Upper lobe of left lung (tissue), 6 donors: ENCODE results near the gene CTNNBIP1. TPM values are rescaled to one million over a fixed set of nuclear protein-coding genes. Genes with fewer than 3 reads are reported as not detected.
A peak's percentile ranks its signal among the peaks of the same experiment; 100 is the strongest.

Experiments
- ATAC-seq, 2 donors: fragments of 200-7000 bp; cut with Tn5 transposase; one replicate each; pipeline ENCODE4 v1.9.1; 2022; ENCODE audit warnings: mild to moderate bottlenecking in 2 of 2, moderate library complexity in 2 of 2; ENCODE audit not compliant: low FRiP score in 2 of 2
- DNase-seq, 2 donors: peaks; one replicate each; pipeline ENCODE4 v3.0.0-alpha.2; 2019 to 2020
- H3K27ac ChIP-seq, 4 donors: fragments of 200-600 bp; sonication (generic); one replicate each; pipeline ENCODE4 v1.5.1; 2016 to 2019
- H3K27me3 ChIP-seq, 4 donors: fragments of 200-600 bp; sonication (generic); one replicate each; pipeline ENCODE4 v1.5.1; 2017 to 2019
- H3K36me3 ChIP-seq, 4 donors: fragments of 200-600 bp; sonication (generic); one replicate each; pipeline ENCODE4 v1.5.1; 2016 to 2019
- H3K4me1 ChIP-seq, 4 donors: fragments of 200-600 bp; sonication (generic); one replicate each; pipeline ENCODE4 v1.5.1; 2018 to 2019
- H3K4me3 ChIP-seq, 4 donors: fragments of 200-600 bp; sonication (generic); one replicate each; pipeline ENCODE4 v1.5.1; 2017 to 2019; ENCODE audit warnings: mild to moderate bottlenecking in 2 of 4, moderate library complexity in 1 of 4
- H3K9me3 ChIP-seq, 4 donors: fragments of 200-600 bp; sonication (generic); one replicate each; pipeline ENCODE4 v1.5.1; 2018 to 2019
- EP300 ChIP-seq, 4 donors: sonication (generic); formaldehyde crosslinking; IDR thresholded peaks; one replicate each; pipeline ENCODE4 v1.5.1; 2017; ENCODE audit warnings: antibody characterized with exemption in 4 of 4, control low read depth in 2 of 4
- POLR2A ChIP-seq, 4 donors: fragments of 450-650 bp; IDR thresholded peaks; one replicate each; pipeline ENCODE4 v1.5.1; 2016 to 2017; ENCODE audit warnings: antibody characterized with exemption in 4 of 4, mild to moderate bottlenecking in 2 of 4
- POLR2AphosphoS5 ChIP-seq, 2 donors: sonication (generic); formaldehyde crosslinking; IDR thresholded peaks; one replicate each; pipeline ENCODE4 v1.5.1; 2017; ENCODE audit warnings: antibody characterized with exemption in 2 of 2
- WGBS, 2 donors: methylation state at CpG; one replicate each; pipeline ENCODE4 v1.1.5; 2017 to 2018; 5-methylcytosine and 5-hydroxymethylcytosine counted together
- total RNA-seq, 6 donors: library from RNA; depleted of rRNA in 4 of 6; stranded (reverse); fragments of >200 nt in 4 of 6; gene quantifications; one replicate each; pipeline versions ENCODE4 v1.1.0 to v1.2.1, GENCODE V29; 2016 to 2021
- TF ChIP-seq, protein P1 (sequence below), 6 experiments: fragments of 450-650 bp in 4 of 6; fragments of 200-600 bp in 2 of 6; sonication (generic) in 2 of 6; IDR thresholded peaks; one replicate each; pipeline ENCODE4 v1.5.1; 2016 to 2019; ENCODE audit warnings: antibody characterized with exemption in 6 of 6
- donor health status: DM: no; HTN: no; CAD: no; lungs with moderate emphysema.
- donor health status: DM: no; HTN: yes; CAD: no; lungs with severe emphysema.

The CTNNBIP1 gene
- total RNA-seq, 6 donors from 2014 or later: 39.8 to 85.8 (median 73.1) TPM

DNA sequence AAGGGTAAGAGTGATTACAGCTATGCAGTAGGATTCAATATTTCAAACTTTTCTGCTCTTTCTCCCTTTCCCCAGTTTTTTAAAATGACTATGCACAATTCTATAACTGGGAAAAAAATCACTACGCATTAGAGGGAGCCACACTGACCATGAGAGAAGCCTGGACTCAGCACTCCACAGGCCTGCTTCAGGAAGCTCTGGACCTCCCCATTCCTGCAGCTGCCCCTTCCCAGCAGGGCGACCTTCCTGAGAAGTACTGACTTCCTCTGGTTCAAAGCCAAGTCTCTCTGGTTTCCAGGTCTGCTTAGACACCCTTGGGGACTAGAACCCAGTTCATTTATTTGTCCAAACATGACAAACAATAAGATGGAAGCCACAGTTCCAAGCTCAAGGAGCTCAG is 44.3 kb downstream of the CTNNBIP1 start:
- Histone ChIP-seq H3K36me3 (peaks cover 2 to 49% (median 28%) of the 10 kb centered on the region in 4 donors), H3K4me1 (no peaks in the 10 kb centered on the region), H3K27me3 (no peaks in the 10 kb centered on the region), H3K4me3 (no peak overlapping the region), H3K27ac (no peak overlapping the region), H3K9me3 (no peaks in the 10 kb centered on the region)
- 82 to 87% methylated on average over 2 of the region's 2 CpGs for WGBS, 2 donors
- TF ChIP-seq POLR2A (IDR thresholded peaks at IDR 0.05): no peak
- DNase-seq (no peak), ATAC-seq (no peak)

DNA sequence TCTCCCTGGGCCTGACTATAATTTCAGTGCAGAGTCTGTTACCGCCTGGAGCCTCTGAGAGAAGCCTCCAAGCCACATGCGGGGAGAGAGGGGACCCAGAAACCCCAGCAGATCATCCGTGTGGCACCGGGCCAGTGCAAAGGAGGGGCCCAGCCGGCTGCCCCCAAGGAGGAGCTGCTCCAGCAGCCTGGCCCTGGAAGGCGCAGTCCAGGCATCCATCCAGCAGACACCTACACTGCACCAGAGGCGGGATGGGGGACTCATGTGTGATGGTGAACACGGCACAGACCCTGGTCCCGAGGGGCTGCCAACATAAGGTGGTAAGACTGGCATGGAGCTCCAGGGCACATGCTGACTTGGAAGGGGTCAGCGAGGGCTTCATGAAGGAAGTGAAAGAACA is 46.7 kb downstream of the CTNNBIP1 start:
- 87 to 88% methylated on average over 6 to 10 of the region's 10 CpGs for WGBS, 2 donors
- ATAC-seq: no peak
- Histone ChIP-seq H3K27me3 (no peaks in the 10 kb centered on the region), H3K4me3 (no peak overlapping the region), H3K36me3 (peaks cover 0 to 38% (median 14%) of the 10 kb centered on the region in 4 donors), H3K27ac (no peak overlapping the region), H3K4me1 (no peaks in the 10 kb centered on the region), H3K9me3 (no peaks in the 10 kb centered on the region)
- peak in 1 of 2 donors; percentile 60 for DNase-seq
- no peak for TF ChIP-seq POLR2A (IDR thresholded peaks at IDR 0.05)
- TF ChIP-seq, protein P1, sequence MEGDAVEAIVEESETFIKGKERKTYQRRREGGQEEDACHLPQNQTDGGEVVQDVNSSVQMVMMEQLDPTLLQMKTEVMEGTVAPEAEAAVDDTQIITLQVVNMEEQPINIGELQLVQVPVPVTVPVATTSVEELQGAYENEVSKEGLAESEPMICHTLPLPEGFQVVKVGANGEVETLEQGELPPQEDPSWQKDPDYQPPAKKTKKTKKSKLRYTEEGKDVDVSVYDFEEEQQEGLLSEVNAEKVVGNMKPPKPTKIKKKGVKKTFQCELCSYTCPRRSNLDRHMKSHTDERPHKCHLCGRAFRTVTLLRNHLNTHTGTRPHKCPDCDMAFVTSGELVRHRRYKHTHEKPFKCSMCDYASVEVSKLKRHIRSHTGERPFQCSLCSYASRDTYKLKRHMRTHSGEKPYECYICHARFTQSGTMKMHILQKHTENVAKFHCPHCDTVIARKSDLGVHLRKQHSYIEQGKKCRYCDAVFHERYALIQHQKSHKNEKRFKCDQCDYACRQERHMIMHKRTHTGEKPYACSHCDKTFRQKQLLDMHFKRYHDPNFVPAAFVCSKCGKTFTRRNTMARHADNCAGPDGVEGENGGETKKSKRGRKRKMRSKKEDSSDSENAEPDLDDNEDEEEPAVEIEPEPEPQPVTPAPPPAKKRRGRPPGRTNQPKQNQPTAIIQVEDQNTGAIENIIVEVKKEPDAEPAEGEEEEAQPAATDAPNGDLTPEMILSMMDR (IDR thresholded peaks at IDR 0.05): no peak
- no peak for TF ChIP-seq POLR2AphosphoS5 (IDR thresholded peaks at IDR 0.05)
- no peak for TF ChIP-seq EP300 (IDR thresholded peaks at IDR 0.05)

DNA sequence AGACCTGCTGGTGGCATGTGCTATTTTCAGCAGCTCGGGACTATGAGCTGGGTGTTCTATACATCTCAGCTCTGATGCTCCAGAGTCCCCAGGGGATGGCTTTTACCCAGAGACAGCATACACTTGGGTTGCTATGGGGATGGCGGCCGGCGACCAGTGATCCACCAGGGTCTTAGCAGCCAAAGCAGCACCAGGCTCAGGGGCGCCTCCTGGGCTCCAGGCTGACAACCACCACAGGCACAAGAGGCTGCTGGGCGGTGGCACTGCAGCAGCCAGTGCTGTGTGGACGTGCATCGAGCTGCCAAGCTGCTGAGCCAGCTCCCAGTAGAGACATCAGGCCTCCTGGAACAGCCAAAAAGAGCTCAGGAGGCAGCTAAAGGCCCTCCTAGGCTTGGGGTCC is 48.7 kb downstream of the CTNNBIP1 start:
- Histone ChIP-seq H3K36me3 (peaks cover 0 to 30% (median 12%) of the 10 kb centered on the region in 4 donors), H3K4me1 (no peaks in the 10 kb centered on the region), H3K9me3 (no peaks in the 10 kb centered on the region), H3K27ac (no peak overlapping the region), H3K4me3 (no peak overlapping the region), H3K27me3 (no peaks in the 10 kb centered on the region)
- ATAC-seq: no peak
- WGBS, 2 donors: 87 to 100% methylated on average over 1 to 6 of the region's 8 CpGs
- TF ChIP-seq POLR2AphosphoS5 (IDR thresholded peaks at IDR 0.05) (no peak), EP300 (IDR thresholded peaks at IDR 0.05) (no peak), POLR2A (IDR thresholded peaks at IDR 0.05) (no peak)
- TF ChIP-seq, protein P1 (IDR thresholded peaks at IDR 0.05): no peak
- peak in 1 of 2 donors; percentile 51 for DNase-seq

DNA sequence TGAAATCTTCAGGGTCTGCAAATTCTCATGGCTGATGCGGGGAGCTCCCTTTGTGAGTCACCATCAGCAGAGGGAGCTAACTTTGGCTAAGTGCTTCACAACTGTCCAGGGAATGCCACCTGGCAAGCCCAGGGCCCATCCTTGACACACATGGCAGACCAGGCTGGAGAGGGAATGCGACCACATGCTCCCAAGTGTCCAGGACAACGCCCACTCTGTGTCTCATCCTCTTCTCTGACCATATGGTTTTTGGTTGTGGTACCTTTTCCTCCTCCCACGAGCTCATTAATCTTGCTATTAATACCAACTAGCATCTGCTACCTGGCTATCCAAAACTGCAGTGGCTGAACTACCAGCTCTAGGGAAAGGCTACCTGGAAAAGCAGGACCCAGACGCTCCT is 49.2 kb downstream of the CTNNBIP1 start:
- H3K36me3 ChIP-seq: peaks cover 0 to 27% (median 9%) of the 10 kb centered on the region in 4 donors
- H3K4me1 ChIP-seq: no peaks in the 10 kb centered on the region
- 90 to 93% methylated on average over 5 of the region's 5 CpGs for WGBS, 2 donors
- no peaks in the 10 kb centered on the region for H3K9me3 ChIP-seq
- no peak overlapping the region for H3K27ac ChIP-seq
- ATAC-seq: no peak
- H3K27me3 ChIP-seq: no peaks in the 10 kb centered on the region
- H3K4me3 ChIP-seq: no peak overlapping the region
- no peak for TF ChIP-seq POLR2AphosphoS5 (IDR thresholded peaks at IDR 0.05)
- DNase-seq: no peak

DNA sequence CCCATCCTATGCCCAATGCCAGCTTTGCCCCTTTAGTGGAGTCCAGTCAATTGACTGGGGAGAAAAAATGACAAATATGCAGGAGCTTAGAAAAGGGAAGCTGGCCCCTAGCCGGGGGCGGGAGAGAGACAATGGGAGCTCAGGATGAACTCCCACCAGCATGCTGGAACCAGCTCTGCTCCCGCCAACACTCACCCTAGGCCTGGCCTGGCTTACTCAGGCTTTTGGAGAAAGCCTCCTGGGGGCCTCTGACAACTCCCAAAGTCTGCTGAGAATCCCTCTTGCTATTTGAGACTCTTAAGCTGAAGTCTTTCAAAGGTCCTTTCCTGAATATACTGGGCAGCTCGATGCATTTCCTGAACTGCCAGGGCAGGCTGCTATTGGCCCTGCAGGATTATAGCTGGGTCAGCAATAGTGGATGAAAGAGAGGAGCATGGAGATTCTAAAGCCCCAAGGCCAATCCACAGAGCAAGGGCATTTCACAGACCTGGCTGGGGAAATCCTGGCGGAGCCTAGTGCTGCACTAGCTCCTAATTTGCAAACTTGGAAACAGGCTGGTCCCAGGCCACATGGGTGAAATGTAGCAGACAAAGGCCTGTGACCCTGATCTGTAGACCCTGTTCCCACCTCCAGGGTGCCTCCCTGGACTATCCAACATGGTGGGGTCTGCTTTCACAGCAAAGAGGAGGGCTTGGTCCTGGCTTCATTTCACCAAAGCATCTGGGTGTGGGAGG is 50.6 kb downstream of the CTNNBIP1 start:
- Histone ChIP-seq H3K36me3 (peaks cover 0 to 27% (median 8%) of the 10 kb centered on the region in 4 donors), H3K9me3 (no peaks in the 10 kb centered on the region), H3K4me1 (no peaks in the 10 kb centered on the region), H3K27me3 (no peaks in the 10 kb centered on the region), H3K4me3 (no peak overlapping the region), H3K27ac (no peak overlapping the region)
- no peak for DNase-seq
- TF ChIP-seq POLR2A (IDR thresholded peaks at IDR 0.05) (no peak), EP300 (IDR thresholded peaks at IDR 0.05) (no peak), POLR2AphosphoS5 (IDR thresholded peaks at IDR 0.05) (no peak)
- TF ChIP-seq, protein P1 (IDR thresholded peaks at IDR 0.05): no peak
- 80 to 92% methylated on average over 3 to 5 of the region's 5 CpGs for WGBS, 2 donors
- ATAC-seq: peak in 1 of 2 donors; percentile 16
